Measurements from ENCODE around the gene FBXW9. TPM values are rescaled to one million over a fixed set of nuclear protein-coding genes. Genes with fewer than 3 reads are reported as not detected.

Gene FBXW9
- total and polyA plus RNA-seq, 2 experiments from 2014 or later = 6.6 to 19.4 TPM

- no peak for TF ChIP-seq ZNF114 (CRISPR knock-in tag; IDR thresholded peaks at IDR 0.05)
- TF ChIP-seq EZH2phosphoT487 (IDR thresholded peaks at IDR 0.05; ENCODE audit: unreplicated experiment) = no peak
- TF ChIP-seq JUNB (IDR thresholded peaks at IDR 0.05; ENCODE audit: unreplicated experiment) = no peak
- no peak for TF ChIP-seq ZNF331 (CRISPR knock-in tag; IDR thresholded peaks at IDR 0.05; ENCODE audit: low read depth)
- no peak for TF ChIP-seq CTCF (conservative IDR thresholded peaks at IDR 0.05; ENCODE audit: low read depth in 2 of 2)
Observed at GRCh38 chr19:12675940-12676339, 20.5 kb downstream of the FBXW9 start (continued).

GRCh38 chr19:12675399-12675798 is 21.0 kb downstream of the FBXW9 start:
- H3K9me3 Mint-ChIP-seq = no peaks in the 10 kb centered on the region; the same call in 2 of the 3 replicates
- H3K27me3 Mint-ChIP-seq (ENCODE audit: insufficient read depth, low read depth, poor library complexity) = peaks cover 33% of the 10 kb centered on the region
- peaks cover 77% of the 10 kb centered on the region for H3K36me3 Mint-ChIP-seq (ENCODE audit: low read depth)
- no peak overlapping the region for H3K27ac ChIP-seq (ENCODE audit: low read depth)
- H3K27me3 ChIP-seq (ENCODE audit: insufficient read depth) = no peaks in the 10 kb centered on the region
- no peaks in the 10 kb centered on the region; the same call in 1 of the 2 replicates for H3K4me1 ChIP-seq (ENCODE audit: insufficient read depth)
- no peak overlapping the region for H3K27ac Mint-ChIP-seq
- DNase-seq (ENCODE audit: low spot score) = no peak
- no peak for ATAC-seq
- peaks cover 31% of the 10 kb centered on the region; the same call in 1 of the 2 replicates for H3K36me3 ChIP-seq (ENCODE audit: insufficient read depth)
- H3K4me3 ChIP-seq = no peak overlapping the region
- no peaks in the 10 kb centered on the region; the same call in 1 of the 3 replicates for H3K4me1 Mint-ChIP-seq
- peaks cover 13% of the 10 kb centered on the region for H4K20me1 ChIP-seq (replicated peaks; ENCODE audit: insufficient read depth)
- no peak overlapping the region for H3K4me3 Mint-ChIP-seq
- no peak overlapping the region for H2AFZ ChIP-seq
- H3K9me2 ChIP-seq (ENCODE audit: insufficient read depth) = no peaks in the 10 kb centered on the region
- no peak overlapping the region for H3K4me2 ChIP-seq
- peaks cover 35% of the 10 kb centered on the region for H3F3A ChIP-seq (replicated peaks; ENCODE audit: low read depth)
- H3K79me2 ChIP-seq (replicated peaks; ENCODE audit: insufficient read depth) = peaks cover 16% of the 10 kb centered on the region
- TF ChIP-seq STAT1 (IDR thresholded peaks at IDR 0.05; ENCODE audit: unreplicated experiment) = no peak
- TF ChIP-seq POLR2AphosphoS5 (IDR thresholded peaks at IDR 0.05; ENCODE audit: low read depth) = 0 out of 2 replicates have a peak, but pooled peaks have one; percentile 32
- no peak for TF ChIP-seq EZH2 (IDR thresholded peaks at IDR 0.05; ENCODE audit: low read depth, unreplicated experiment)

- no peak for TF ChIP-seq JUNB (IDR thresholded peaks at IDR 0.05; ENCODE audit: unreplicated experiment)
- peak; percentile 25 to 57; a peak in 2 of 4 replicates for TF ChIP-seq CTCF (conservative IDR thresholded peaks at IDR 0.05; ENCODE audit: low read depth in 2 of 2)
- H3K4me3 Mint-ChIP-seq = no peak overlapping the region
Observed at GRCh38 chr19:12672744-12673143, 23.7 kb downstream of the FBXW9 start.

More at GRCh38 chr19:12672744-12673143, 23.7 kb downstream of the FBXW9 start:
- H3K9me3 Mint-ChIP-seq = no peaks in the 10 kb centered on the region; the same call in 2 of the 3 replicates
- peaks cover 27% of the 10 kb centered on the region for H3F3A ChIP-seq (replicated peaks; ENCODE audit: low read depth)
- peaks cover 13% of the 10 kb centered on the region for H4K20me1 ChIP-seq (replicated peaks; ENCODE audit: insufficient read depth)
- peaks cover 55% of the 10 kb centered on the region for H3K36me3 Mint-ChIP-seq (ENCODE audit: low read depth)
- peaks cover 6% of the 10 kb centered on the region; the same call in 2 of the 3 replicates for H3K4me1 Mint-ChIP-seq
- H3K4me1 ChIP-seq (ENCODE audit: insufficient read depth) = peaks cover 7% of the 10 kb centered on the region; the same call in 1 of the 2 replicates
- H3K27me3 Mint-ChIP-seq (ENCODE audit: insufficient read depth, low read depth, poor library complexity) = peaks cover 41% of the 10 kb centered on the region
- H3K27ac ChIP-seq (ENCODE audit: low read depth) = no peak overlapping the region
- peak; percentile 49 for DNase-seq (ENCODE audit: low spot score)
- H3K9me2 ChIP-seq (ENCODE audit: insufficient read depth) = no peaks in the 10 kb centered on the region
- no peak overlapping the region for H2AFZ ChIP-seq
- no peaks in the 10 kb centered on the region for H3K27me3 ChIP-seq (ENCODE audit: insufficient read depth)
- H3K27ac Mint-ChIP-seq = no peak overlapping the region
- H3K79me2 ChIP-seq (replicated peaks; ENCODE audit: insufficient read depth) = peaks cover 22% of the 10 kb centered on the region
- ATAC-seq = no peak
- no peak overlapping the region for H3K4me2 ChIP-seq
- peaks cover 22% of the 10 kb centered on the region; the same call in 1 of the 2 replicates for H3K36me3 ChIP-seq (ENCODE audit: insufficient read depth)
- H3K4me3 ChIP-seq = no peak overlapping the region
